SK-N-MC (cell line): ENCODE data around the gene TNN.
"Not testable (repeated sequence)": the region's sequence is repeated elsewhere in the genome, so short reads cannot be mapped to it uniquely, and the experiment has no call there.

Experiments
- EZH2 ChIP-seq: fragments of 200-600 bp; sonication (generic); IDR thresholded peaks from one replicate; pipeline ENCODE4 v1.6.1; 2017; ENCODE audit warnings: antibody characterized with exemption
- FOXP2 ChIP-seq: optimal IDR thresholded peaks from 2 replicates; pipeline ENCODE3; 2011; ENCODE audit warnings: mild to moderate bottlenecking, moderate library complexity; ENCODE audit not compliant: insufficient read depth; ENCODE audit errors: extremely low read length, control extremely low read depth
- POLR2AphosphoS5 ChIP-seq: IDR thresholded peaks from 2 replicates; pipeline ENCODE4 v1.6.1; 2012; ENCODE audit warnings: mild to moderate bottlenecking, low read depth, low read length, borderline replicate concordance

DNA sequence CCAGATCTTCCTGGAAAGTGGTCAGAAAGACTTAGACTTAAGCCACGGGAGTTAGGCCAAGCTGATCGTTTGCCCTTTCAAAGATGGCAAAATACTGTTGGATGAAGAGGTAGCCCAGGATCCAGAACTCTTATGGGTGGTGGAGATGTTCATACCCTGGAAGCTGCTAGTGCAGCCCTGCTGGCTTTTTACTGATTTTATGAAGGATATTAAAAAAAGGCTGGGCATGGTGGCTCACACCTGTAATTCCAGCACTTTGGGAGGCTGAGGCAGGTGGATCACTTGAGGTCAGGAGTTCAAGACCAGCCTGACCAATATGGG is 43.8 kb upstream of the TNN start:
- TF ChIP-seq POLR2AphosphoS5, EZH2, FOXP2: not testable (repeated sequence)
